GM12801 (cell line): ENCODE measurements around the gene SNX8.

Experiments used
- TF ChIP-seq, protein P1 (sequence below): IDR thresholded peaks from one replicate; pipeline ENCODE4 v1.5.1; 2011; ENCODE audit warnings: control low read depth; ENCODE audit not compliant: insufficient read length; ENCODE audit errors: extremely low read depth

SNX8 gene

DNA sequence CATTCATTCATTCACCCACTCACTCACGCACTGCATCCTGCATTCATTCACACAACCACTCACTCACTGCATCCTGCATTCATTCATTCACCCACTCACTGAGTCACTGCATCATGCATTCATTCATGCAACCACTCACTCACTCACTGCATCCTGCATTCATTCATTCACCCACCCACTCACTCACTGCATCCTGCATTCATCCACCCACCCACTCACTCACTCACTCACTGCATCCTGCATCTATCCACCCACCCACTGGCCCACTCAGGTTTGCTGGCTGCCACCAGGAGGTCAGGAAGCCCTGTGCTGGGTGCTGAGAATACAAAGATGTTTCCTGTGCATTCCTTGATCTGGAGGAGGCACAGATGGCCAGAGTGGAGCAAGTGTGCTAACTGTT is 2.3 kb upstream of the SNX8 start:
- TF ChIP-seq, protein P1, sequence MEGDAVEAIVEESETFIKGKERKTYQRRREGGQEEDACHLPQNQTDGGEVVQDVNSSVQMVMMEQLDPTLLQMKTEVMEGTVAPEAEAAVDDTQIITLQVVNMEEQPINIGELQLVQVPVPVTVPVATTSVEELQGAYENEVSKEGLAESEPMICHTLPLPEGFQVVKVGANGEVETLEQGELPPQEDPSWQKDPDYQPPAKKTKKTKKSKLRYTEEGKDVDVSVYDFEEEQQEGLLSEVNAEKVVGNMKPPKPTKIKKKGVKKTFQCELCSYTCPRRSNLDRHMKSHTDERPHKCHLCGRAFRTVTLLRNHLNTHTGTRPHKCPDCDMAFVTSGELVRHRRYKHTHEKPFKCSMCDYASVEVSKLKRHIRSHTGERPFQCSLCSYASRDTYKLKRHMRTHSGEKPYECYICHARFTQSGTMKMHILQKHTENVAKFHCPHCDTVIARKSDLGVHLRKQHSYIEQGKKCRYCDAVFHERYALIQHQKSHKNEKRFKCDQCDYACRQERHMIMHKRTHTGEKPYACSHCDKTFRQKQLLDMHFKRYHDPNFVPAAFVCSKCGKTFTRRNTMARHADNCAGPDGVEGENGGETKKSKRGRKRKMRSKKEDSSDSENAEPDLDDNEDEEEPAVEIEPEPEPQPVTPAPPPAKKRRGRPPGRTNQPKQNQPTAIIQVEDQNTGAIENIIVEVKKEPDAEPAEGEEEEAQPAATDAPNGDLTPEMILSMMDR = no peak

GRCh38 chr7:2315787-2316186 is 1.5 kb upstream of the SNX8 start:
- TF ChIP-seq, protein P1 = no peak

DNA sequence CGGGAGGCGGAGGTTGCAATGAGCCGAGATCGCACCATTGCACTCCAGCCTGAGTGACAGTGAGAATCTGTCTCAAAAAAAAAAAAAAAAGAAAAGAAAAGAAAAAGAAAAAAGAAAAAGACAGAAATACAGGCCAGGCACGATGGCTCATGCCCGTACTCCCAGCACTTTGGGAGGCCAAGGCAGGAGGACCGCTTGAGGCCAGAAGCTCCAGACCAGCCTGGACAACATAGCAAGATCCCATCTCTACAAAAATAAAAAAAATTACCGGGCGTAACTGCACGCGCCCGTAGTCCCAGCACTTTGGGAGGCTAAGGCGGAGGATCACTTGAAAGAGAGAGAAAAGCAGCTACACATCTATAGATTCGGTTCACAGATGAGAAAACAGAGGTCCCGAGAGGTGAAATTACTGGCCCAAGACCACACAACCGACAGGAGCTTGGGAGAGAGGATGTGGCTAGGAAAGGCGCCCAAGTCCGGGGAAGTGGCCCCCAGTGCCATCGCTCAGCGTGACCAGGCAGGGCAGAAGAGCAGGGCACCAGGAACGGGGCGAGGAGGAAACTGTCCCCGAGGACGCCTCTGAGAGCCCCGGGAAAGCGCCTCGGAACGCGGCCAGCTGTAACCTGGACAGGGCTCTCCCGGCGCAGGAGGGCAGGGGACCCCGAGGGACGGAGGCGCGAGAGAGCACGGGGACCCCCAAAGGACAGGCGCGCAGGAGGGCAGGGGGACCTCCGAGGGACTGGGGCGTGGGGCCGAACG is 612 bp downstream of the SNX8 start:
- TF ChIP-seq, protein P1 = no peak

GRCh38 chr7:2312267-2312929 is 1.8 kb downstream of the SNX8 start:
- TF ChIP-seq, protein P1 = no peak

DNA sequence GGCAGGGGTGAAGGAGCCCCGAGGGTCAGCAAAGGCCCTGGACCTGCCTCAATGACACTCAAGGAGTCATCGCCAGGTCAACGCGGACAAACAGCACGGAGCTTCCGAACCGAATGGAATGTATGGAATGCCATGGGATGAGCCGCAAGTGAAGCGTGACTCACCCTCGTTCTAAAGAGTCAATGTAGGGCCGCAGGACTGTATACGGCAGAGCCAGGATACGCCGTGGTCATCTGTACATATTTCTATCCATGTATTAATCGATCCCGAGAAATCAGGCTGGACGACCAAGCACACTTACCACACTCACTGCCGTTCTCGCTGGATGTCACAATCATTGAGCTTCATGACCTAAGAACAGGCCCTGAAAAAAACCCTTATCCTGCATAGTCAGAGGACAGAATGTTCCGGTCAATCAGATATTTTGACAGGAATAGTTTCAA is 4.3 kb downstream of the SNX8 start:
- TF ChIP-seq, protein P1 = no peak

DNA sequence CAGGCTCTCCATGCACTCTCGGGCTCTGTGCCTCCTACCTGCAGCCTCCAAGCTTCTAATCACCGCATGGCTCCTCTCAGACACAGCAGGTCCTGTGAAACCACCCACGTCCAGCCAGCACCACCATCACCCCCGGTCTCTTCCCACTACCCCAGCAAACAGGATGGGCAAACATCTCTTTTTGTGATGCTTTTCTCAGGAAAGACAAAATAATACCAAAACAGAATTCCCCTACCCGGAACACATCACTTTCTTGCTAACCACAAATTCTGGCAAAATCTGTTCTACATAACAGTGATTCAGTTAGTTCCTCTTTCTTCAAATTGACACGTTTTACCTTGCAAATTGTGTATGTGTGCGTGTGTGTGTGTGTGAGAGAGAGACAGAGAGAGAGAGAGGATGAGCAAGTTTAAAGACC is 6.5 kb downstream of the SNX8 start:
- TF ChIP-seq, protein P1 = no peak

DNA sequence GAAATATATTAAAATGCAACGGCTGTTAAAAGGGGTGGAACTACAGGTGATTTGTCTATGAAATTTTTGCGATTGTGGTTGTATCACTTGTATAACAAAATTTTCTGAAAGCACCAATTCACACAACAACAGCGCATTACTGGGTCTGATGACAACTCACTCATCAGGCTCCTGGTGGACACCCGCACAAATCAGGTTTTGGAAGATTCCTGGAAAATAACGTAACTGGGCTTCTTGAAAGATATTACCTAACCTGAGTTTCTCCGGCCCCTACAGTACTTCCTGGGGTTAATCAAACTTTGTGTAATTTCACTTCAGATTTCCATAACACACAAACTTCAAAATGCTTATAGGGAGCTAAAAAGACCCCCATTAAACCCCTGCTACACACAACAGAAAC is 7.6 kb downstream of the SNX8 start:
- TF ChIP-seq, protein P1 = no peak
